Retinal pigment epithelial cell (primary cell): ENCODE data around the gene KAT2A.
A peak's percentile ranks its signal among the peaks of the same experiment; 100 is the strongest.

Experiments
- DNase-seq: peaks from one replicate; pipeline ENCODE4 v3.0.0-alpha.2; 2010; ENCODE audit warnings: low read depth
- H3K4me3 ChIP-seq: 2 replicates; pipeline ENCODE4 v1.5.1; 2011; ENCODE audit warnings: mild to moderate bottlenecking, low read length, control low read depth, moderate library complexity
- TF ChIP-seq, protein P1 (sequence below): conservative IDR thresholded peaks from 2 replicates; pipeline ENCODE4 v1.5.1; 2011; ENCODE audit warnings: low read depth, low read length, control low read depth, inconsistent platforms

The KAT2A gene

DNA sequence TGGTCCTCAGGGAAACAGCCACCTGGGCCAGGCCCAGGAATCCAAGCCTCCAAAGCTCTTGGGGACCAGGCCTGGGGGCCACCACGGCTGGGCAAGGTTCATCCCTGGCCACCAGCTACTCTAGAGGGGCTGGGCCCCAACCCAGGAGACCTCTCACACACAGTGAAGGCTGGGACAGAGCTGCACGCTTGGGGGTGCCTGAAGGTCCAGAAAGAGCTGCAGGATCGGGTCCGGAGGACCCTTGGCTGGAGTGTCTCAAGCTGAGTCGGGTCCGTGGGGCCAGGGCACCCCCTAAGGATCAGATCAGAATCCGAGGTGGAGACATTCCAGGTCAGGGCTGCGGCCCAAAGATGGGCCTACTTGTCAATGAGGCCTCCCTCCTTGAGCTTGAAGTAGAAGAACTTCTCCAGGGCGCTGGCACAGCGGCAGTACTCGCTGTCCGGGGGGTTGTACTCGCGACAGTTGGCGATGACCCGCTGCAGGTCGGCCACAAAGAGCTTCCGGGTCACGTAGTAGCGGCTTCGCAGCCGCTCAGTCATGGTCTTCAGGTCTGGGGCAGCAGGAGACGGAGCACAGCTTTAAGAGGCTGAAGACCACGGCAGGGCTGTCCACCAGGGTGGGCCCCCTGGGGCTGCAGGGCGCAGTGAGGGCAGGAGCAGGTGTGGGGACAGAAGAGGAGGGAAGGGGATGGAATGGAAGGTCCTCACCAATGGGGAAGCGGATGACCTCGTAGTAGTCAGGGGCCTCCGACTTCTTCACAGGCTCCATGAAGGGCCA, 7.7 kb downstream of the KAT2A start:
- H3K4me3 ChIP-seq, result no peak overlapping the region
- TF ChIP-seq, protein P1, sequence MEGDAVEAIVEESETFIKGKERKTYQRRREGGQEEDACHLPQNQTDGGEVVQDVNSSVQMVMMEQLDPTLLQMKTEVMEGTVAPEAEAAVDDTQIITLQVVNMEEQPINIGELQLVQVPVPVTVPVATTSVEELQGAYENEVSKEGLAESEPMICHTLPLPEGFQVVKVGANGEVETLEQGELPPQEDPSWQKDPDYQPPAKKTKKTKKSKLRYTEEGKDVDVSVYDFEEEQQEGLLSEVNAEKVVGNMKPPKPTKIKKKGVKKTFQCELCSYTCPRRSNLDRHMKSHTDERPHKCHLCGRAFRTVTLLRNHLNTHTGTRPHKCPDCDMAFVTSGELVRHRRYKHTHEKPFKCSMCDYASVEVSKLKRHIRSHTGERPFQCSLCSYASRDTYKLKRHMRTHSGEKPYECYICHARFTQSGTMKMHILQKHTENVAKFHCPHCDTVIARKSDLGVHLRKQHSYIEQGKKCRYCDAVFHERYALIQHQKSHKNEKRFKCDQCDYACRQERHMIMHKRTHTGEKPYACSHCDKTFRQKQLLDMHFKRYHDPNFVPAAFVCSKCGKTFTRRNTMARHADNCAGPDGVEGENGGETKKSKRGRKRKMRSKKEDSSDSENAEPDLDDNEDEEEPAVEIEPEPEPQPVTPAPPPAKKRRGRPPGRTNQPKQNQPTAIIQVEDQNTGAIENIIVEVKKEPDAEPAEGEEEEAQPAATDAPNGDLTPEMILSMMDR, result no peak
- DNase-seq, result no peak

DNA sequence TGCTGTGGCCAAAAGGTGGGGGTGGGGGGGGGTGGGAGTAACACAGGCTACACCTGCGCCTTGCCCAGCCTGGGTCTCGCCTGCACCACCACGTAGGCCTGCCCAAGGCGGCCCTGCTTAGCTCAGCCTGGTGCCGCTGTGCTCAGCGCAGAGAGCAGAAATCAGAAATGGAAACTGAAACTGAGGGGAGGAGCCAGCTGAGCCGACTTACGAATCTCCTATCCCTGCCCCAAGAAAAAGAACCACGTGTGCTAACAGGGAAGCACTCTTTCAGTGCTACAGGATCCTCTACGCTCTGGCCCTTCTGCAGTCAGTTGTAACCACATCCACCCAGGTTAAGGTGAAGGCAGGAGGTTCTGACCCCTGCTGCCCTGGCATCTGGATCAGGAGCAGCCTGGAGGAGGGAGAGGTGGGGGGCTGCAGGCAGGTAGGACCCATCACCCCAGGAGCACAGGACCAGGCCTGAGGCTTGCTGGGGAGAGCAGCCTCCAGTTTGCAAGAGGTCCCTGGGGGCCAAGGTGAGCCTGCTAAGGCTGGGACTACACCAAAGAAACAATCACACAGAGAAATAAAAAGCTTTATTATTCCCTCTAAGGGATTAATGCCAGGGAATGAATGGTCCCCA, 8.5 kb downstream of the KAT2A start, which contains the start of gene DHX58:
TSS of gene DHX58 (minus strand) at position 163 of the 625 bp plus-strand sequence. CDS start 822 bp downstream, outside the sequence.
- peak; percentile 66 for DNase-seq
- TF ChIP-seq, protein P1, result no peak
- H3K4me3 ChIP-seq, result peak within 1 kb of the TSS; percentile 30

DNA sequence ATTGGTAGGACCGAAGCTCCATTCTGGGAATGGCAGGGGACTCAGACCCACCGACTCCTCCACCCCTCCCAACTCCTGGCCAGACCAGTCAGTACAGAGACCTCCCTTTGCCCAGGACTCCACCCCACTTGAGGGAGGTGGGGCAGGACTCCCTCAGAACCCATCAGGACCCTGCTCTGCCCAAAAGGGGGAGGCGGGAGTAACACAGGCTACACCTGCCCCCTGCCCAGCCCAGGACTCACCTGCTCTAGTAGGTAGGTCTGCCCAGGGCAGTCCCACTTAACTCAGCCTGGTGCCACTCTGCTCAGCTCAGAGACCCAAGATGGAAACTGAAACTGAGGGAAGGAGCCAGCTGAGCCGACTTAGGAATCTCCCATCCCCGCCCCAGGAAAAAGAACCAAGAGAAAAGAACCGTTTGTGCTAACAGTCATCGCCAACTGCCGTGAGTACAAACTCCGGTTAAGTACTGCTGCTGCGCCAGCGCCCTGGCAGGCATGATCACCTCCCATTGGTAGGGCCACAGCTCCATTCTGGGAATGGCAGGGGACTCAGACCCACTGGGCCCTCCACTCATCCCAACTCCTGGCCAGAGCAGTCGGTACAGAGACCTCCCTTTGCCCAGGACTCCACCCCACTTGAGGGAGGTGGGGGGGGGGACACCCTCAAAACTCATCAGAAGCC, 9.2 kb downstream of the KAT2A start:
- no peak for DNase-seq
- TF ChIP-seq, protein P1, result no peak
- H3K4me3 ChIP-seq, result peak overlapping the region; percentile 30

DNA sequence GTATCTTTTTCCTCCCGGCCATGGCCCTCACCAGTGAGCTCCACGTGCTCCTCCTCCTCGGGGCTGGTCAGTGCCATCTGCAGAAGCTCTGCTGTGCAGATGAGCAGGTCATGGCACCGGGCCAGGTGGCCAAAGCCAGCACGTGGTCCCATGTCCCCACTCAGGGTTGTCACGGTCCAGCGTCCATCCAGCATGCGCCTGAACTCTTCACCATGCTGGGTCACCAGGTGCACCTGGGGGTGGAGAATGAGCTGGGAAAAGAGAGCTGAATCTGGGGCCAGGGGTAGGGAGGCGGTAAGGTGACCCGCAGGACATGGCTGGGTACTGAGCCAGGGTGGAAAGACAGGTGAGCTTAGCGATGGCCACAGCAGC, 9.9 kb downstream of the KAT2A start:
- DNase-seq, result no peak
- TF ChIP-seq, protein P1, result no peak
- no peak overlapping the region for H3K4me3 ChIP-seq

DNA sequence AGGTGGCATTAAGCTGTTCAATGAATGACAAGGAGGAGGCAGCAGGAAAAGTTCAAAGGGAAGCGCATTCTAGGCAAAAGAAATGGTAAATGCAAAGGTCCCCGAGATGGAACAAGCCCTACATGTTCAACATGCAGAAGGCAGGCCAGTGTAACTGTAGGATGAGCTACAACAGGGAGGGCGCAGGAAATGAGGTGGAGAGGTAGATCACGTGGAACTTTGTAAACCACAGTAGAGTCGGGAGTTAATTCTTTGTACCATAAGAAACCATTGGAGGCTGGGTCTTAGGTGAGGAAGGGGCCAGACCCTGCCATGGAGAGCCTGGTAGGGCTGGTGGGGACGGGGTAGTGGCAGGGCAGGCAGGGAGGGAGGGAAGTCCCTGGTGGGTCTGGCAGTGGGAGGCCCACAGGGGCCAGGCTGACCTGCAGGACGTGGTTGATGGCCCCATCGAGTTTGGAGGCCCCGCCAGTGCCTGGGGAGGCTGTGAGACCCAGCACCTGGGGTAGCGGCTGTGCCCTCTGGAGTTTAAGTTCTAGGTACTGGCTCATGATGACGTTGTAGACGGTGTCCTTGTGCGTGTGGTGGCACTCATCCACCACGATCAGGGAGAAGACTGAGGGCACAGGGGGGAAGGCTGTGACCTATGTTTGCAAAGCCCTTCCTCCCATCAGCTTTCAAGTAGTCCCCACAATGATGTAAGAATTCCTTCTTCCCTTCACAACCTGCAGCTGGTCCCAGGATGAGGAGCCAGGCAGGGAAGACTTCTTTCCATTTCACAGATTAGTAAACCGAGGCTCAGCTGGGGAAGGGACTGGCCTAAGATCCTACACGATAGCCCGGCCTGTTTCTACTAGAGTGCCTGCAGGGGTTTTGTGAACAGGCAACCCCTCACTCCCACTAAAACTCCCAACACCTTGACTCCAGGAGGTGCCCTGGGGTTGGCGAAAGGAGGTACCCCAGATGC, 10.6 kb downstream of the KAT2A start:
- TF ChIP-seq, protein P1, result no peak
- no peak overlapping the region for H3K4me3 ChIP-seq
- no peak for DNase-seq

DNA sequence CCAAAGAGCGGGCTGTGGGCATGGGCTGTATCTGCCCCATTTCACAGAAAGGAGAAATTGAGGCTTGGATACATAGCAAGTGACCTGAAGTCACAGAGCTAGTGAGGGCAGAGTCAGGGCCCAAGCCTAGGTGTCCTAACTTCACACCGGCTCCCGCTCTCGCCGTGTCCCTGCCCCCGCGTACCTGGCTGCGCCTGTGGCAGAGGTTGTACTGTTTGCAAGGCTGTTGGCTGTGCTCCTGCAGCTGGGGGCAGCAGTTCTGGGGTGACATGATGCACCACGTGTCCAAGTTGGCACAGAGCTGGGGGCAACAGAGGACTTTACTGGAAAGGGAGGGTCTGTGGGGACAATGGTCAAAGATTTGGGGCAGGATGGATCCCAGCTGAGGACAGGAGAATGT, 12.1 kb downstream of the KAT2A start:
- TF ChIP-seq, protein P1, result no peak
- DNase-seq, result no peak
- H3K4me3 ChIP-seq, result no peak overlapping the region
